RWPE1 (cell line): ENCODE measurements around the gene IGSF5.

Experiments
- CTCF ChIA-PET: fragments of 350-600 bp; sonication (Branson Sonifier 250); formaldehyde crosslinking; extraction: SDS; loops from one replicate; lab custom pipeline; 2021; lab: Yijun Ruan, JAX
- POLR2A ChIA-PET: fragments of 400-600 bp; formaldehyde crosslinking; extraction: SDS; loops from one replicate; lab custom pipeline; 2020; ENCODE audit warnings: antibody characterized with exemption; ENCODE audit not compliant: low non-redundant PET; lab: Yijun Ruan, JAX
- DNase-seq: peaks from one replicate; pipeline ENCODE4 v3.0.0; 2012; ENCODE audit warnings: low spot score
- H3K27ac ChIP-seq: fragments of 450-650 bp; 2 replicates; pipeline ENCODE4 v1.5.1; 2017
- TF ChIP-seq, protein P1 (sequence below): fragments of 450-650 bp; conservative IDR thresholded peaks from 2 replicates; pipeline ENCODE4 v1.5.1; 2017; ENCODE audit warnings: low read depth, mild to moderate bottlenecking

The IGSF5 gene

DNA sequence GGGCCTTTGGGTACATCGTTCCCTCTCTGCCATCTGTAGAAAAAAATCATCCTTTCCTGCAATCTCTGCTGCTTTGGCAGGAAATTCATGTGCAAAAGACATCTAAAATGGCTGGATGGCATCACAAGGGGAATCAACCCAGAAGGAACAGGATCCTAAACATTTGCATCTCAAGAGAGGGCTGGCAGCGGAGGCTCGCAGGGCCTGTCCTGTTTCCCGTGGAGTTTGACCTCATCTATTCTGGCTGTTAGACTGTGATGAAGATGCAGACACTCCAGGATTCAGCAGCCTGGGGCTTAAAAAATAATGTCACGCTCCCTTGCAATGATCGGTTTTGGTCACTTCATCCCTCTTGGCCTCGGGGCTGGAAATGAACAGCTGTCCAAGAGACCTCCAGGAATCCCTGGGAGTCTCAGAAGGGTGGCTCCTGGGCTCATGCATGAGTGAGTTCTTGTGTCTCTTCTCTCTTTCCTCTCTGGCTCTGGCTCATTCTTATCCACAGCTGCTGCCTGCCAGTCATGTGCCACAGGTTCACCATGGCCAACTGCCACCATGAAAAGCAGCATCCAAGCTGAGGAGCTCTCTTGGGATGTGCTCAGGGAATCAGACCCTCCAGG lies 106.1 kb downstream of the IGSF5 start:
- TF ChIP-seq, protein P1, sequence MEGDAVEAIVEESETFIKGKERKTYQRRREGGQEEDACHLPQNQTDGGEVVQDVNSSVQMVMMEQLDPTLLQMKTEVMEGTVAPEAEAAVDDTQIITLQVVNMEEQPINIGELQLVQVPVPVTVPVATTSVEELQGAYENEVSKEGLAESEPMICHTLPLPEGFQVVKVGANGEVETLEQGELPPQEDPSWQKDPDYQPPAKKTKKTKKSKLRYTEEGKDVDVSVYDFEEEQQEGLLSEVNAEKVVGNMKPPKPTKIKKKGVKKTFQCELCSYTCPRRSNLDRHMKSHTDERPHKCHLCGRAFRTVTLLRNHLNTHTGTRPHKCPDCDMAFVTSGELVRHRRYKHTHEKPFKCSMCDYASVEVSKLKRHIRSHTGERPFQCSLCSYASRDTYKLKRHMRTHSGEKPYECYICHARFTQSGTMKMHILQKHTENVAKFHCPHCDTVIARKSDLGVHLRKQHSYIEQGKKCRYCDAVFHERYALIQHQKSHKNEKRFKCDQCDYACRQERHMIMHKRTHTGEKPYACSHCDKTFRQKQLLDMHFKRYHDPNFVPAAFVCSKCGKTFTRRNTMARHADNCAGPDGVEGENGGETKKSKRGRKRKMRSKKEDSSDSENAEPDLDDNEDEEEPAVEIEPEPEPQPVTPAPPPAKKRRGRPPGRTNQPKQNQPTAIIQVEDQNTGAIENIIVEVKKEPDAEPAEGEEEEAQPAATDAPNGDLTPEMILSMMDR = no peak
- CTCF ChIA-PET = interaction anchor here (1.6 kb wide), 1 partner anchor 16 kb away, joined by 7 read pairs; the partner anchor contains the start of gene PCP4
- no peak overlapping the region for H3K27ac ChIP-seq
- POLR2A ChIA-PET = no interaction called here
- DNase-seq = no peak
